CD4-positive, alpha-beta T cell treated with Interleukin-1 beta for 1 hour (primary cell): ENCODE data around the gene HNRNPA2B1.

Experiments used
- DNase-seq, 2 donors: peaks; one replicate each; pipeline ENCODE4 v3.0.0-alpha.2; 2020 to 2022

HNRNPA2B1 gene

DNA sequence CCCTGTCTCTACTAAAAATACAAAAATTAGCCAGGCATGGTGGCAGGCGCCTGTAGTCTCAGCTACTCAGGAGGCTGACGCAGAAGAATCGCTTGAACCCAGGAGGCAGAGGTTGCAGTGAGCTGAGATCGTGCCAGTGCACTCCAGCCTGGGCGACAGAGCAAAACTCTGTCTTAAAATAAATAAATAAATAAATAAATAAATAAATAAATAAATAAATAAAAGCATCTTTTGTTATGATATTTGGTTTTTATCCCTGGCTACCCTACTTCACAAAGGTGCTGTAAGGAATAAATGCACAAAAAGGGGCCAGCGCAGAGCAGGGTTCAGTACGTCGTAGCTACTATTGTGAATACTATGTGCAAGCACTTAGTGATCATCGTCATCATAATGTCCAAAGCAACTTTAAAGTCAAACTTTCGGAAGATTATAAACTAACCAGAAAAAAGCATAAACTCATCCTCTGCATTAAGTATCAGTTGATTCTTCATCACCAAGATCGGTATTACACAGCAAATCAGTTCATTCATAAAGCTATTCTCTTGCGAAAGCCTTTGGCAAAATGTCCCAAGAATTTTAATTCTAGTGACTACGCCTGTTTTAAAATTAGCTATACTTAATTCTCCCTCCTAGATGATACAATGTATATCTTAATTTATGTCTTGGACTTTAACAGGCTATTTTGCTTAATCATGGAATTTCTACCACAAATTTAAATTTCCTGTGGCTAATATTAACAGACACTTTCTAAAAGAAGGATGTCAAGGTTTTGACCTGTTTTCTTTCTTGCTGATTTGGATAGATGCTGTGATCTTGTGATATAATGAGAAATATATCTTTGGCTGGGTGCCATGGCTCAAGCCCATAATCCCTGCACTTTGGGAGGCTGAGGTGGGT lies 56.1 kb downstream of the HNRNPA2B1 start:
- DNase-seq, result no peak

DNA sequence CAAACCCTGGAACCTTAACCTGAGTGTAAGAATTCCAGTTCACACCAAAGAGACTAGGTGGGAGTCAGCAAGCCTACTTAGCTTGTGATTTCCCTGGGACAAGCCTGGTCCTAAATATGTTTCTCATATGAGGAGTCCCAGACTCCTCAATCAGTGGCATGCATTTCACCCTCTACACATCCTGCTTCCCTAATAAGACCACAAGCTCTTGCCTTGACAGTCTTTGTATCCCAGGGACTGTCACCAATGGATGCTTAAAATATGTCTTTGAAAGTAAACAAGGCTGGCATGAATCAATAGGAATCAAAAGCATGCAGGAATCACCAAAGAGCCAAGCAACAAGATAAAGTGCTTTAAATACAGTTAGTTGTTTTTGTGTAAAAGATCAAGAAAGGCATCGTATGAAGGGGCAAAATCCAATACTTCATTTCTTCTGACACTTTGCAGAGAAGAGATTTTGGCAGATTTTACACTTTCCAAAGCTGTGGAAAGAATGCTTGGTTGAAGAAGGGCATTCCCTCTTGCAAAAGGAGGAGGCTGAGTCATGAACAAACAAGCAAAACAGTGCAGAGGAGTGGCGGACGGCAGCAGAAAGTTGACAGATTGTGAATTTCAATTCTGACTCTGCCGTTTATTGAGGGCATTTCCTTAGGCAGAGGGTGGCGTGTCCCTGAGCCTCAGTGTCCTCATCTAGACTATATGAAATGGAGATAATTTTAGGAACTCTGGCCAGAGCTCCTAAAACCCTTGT lies 57.1 kb downstream of the HNRNPA2B1 start:
- no peak for DNase-seq

DNA sequence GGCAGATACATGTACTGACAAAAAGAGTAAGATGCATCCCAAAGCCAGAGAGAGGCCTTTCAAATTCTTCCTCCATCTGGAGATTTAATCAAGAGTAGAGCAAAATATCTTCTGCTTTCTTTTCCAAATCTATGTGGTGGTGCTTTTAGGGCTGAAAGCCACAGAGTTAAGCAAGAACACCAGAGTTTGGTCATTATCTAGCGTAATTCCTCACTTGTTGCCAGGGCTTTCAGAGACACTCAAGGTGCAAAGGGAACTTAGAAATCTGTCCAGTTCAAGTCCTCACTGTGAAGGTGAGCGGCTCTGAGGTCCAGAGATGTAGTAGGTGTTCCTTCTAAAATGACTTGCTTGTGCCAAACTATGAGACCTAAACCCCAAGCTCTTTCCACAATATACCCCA lies 59.5 kb downstream of the HNRNPA2B1 start:
- no peak for DNase-seq

DNA sequence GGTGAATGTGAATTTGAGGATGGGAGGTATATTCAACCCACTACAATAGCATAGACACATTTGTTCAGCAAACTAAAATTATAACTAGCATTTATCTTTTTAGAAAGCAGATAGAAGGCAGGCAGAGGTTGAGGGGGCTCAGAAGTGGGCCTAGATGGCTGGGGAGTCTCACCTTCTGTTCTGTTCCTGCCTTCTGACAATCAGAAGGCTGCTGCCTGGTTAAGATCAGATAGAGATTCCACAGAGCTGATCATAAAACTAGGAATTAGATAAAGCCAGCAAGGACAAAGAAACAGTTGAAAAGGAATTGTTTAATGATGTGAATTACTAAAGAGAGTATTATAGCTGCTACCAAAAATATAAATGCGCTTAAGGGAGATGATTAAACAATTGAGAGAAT lies 60.2 kb downstream of the HNRNPA2B1 start:
- DNase-seq, result no peak
